ENCODE results near the gene LLGL2. TPM values are rescaled to one million over a fixed set of nuclear protein-coding genes. Genes with fewer than 3 reads are reported as not detected.

LLGL2 gene
- total RNA-seq, 1 donor from 2014 or later, result 44.9 TPM

DNA sequence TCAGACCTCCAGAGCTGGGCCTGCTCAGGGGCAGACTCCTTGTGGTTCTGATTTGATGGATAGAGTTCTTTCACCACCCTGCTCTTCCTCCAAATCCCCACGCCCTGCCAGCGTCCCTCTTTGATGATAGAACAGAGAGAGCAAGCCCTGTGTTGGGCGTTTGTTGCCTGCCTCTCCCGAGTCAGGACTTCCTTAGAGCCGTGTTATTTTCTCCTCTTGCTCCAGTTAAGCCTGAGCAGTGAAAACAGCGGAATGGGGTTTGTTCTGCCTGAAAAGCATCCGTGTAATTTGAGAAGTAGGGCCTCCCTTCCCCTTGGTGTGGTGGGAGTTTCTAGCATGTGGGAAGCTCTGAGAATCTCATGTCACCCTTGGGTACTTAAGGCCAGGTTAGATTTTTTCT is 47.0 kb upstream of the LLGL2 start:
- H3K27me3 ChIP-seq, result no peaks in the 10 kb centered on the region
- DNase-seq (ENCODE audit: extremely low spot score in 2 of 2), result no peak
- no peak overlapping the region for H3K27ac ChIP-seq
- H3K36me3 ChIP-seq, result no peaks in the 10 kb centered on the region
- no peak overlapping the region for H3K4me3 ChIP-seq
- TF ChIP-seq, protein P1, sequence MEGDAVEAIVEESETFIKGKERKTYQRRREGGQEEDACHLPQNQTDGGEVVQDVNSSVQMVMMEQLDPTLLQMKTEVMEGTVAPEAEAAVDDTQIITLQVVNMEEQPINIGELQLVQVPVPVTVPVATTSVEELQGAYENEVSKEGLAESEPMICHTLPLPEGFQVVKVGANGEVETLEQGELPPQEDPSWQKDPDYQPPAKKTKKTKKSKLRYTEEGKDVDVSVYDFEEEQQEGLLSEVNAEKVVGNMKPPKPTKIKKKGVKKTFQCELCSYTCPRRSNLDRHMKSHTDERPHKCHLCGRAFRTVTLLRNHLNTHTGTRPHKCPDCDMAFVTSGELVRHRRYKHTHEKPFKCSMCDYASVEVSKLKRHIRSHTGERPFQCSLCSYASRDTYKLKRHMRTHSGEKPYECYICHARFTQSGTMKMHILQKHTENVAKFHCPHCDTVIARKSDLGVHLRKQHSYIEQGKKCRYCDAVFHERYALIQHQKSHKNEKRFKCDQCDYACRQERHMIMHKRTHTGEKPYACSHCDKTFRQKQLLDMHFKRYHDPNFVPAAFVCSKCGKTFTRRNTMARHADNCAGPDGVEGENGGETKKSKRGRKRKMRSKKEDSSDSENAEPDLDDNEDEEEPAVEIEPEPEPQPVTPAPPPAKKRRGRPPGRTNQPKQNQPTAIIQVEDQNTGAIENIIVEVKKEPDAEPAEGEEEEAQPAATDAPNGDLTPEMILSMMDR (IDR thresholded peaks at IDR 0.05), result no peak
- TF ChIP-seq POLR2A (IDR thresholded peaks at IDR 0.05) (no peak), POLR2AphosphoS5 (IDR thresholded peaks at IDR 0.05; ENCODE audit: insufficient read depth in 1 of 2, low read depth in 1 of 2) (no peak)
- H3K9me3 ChIP-seq, result no peaks in the 10 kb centered on the region
- peaks cover 46% of the 10 kb centered on the region for H3K4me1 ChIP-seq
- intact Hi-C loops (cut with DNase I), result no loop called here

DNA sequence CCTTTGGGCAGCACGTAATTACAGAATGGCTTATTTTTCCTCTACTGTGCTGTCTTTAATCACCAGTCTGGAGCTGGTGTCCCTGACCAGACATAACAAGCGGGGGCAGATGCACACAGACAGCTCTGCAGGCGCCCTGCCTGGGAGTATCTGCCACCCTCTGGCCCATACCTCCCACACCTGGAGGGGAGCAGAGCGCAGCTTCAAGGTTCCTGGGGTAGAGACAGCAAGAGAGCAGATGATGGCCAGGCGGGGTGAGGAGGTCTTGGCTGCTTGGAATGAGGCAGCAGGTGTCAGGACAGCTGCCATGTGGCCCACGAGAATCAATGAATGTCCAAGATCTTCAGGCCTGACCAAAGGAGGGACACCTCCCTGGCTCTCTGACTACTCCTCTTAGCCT is 45.2 kb upstream of the LLGL2 start:
- TF ChIP-seq POLR2AphosphoS5 (IDR thresholded peaks at IDR 0.05; ENCODE audit: insufficient read depth in 1 of 2, low read depth in 1 of 2), result no peak
- TF ChIP-seq, protein P1 (IDR thresholded peaks at IDR 0.05), result no peak
- no peak for TF ChIP-seq POLR2A (IDR thresholded peaks at IDR 0.05)
- Histone ChIP-seq H3K4me3 (no peak overlapping the region), H3K9me3 (no peaks in the 10 kb centered on the region), H3K36me3 (no peaks in the 10 kb centered on the region), H3K27me3 (no peaks in the 10 kb centered on the region), H3K4me1 (peaks cover 37% of the 10 kb centered on the region), H3K27ac (no peak overlapping the region)
- intact Hi-C loops (cut with DNase I), result no loop called here
- no peak for DNase-seq (ENCODE audit: extremely low spot score in 2 of 2)

DNA sequence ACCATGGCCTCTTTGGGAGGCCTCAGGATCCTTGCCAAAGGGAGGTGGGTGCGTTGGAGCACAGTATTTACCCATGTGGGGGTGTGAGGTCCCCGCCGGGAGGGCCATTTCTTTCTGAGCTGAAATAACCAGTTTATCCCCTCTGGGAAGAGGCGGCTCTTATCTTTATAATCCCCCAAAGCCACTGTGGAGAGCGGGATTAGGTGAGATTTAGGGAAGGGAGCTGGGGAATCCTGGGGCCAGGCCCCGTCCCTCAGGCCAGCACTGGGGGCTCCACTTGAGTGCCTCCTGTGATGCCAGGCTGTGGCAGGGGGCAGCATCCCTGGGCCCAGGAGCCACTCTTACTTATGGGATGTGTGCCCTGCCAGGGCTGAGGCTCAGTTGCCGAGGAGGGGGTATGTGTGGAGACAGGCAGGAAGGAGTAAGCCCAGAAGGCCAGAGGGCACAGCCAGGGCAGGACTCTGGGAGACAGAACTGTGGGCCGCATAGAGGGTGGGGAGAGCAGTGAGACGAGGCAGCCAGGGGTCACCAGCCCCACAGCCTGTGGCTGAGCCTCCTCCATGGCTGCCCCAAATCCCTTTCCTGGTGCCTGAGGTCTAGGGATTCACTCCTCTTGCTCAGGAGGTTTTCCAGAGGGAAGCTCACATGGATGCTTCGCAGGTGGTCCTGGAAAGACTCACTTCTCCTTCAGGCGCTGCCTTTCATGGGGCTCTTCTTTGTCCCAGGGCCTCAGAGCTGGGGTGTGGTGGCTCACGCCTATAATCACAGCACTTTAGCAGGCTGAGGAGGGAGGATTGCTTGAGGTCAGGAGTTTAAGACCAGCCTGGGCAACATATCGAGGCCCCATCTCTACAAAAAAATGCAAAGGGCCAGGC is 44.1 kb upstream of the LLGL2 start:
- Histone ChIP-seq H3K9me3 (no peaks in the 10 kb centered on the region), H3K4me3 (no peak overlapping the region), H3K27me3 (no peaks in the 10 kb centered on the region), H3K4me1 (peaks cover 25% of the 10 kb centered on the region), H3K27ac (no peak overlapping the region), H3K36me3 (no peaks in the 10 kb centered on the region)
- TF ChIP-seq POLR2A (IDR thresholded peaks at IDR 0.05) (no peak), POLR2AphosphoS5 (IDR thresholded peaks at IDR 0.05; ENCODE audit: insufficient read depth in 1 of 2, low read depth in 1 of 2) (no peak)
- TF ChIP-seq, protein P1 (IDR thresholded peaks at IDR 0.05), result no peak
- intact Hi-C loops (cut with DNase I), result loop anchor here (2.0 kb wide), 1 partner anchor 33 kb away; the partner anchor contains the start of gene CASKIN2
- no peak for DNase-seq (ENCODE audit: extremely low spot score in 2 of 2)

DNA sequence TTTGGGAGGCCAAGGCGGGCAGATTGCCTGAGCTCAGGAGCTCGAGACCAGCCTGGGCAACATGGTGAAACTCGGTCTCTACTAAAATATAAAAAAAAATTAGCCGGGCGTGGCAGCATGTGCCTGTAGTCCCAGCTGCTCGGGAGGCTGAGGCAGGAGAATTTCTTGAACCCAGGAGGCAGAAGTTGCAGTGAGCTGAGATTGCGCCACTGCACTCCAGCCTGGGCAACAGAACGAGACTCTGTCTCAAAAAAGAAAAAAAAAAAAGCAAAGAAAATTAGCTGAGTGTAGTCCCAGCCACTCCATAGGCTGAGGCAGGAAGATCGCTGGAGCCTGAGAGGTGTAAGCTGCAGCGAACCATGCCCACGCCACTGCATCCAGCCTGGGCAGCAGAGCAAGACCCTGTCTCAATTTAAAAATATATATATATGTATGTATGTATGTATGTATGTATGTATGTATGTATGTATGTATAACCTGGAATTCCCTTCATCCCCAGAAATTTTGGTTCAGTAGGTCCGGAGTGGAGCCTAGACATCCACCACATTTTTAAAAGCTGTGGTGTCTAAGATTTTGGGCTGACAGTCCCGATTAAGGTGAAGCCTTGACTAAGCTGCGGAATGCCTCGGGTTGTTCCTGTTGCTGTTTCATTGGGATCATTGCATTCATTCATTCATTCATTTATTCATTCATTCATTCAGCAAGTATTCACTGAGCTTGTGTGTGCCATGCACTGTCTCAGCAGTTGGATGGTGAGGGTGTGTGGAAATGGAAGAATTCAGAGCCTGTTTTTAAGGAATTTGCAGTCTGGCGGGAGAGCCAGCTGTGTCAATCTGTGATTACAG is 43.2 kb upstream of the LLGL2 start:
- H3K27me3 ChIP-seq, result no peaks in the 10 kb centered on the region
- DNase-seq (ENCODE audit: extremely low spot score in 2 of 2), result no peak
- TF ChIP-seq, protein P1 (IDR thresholded peaks at IDR 0.05), result no peak
- TF ChIP-seq POLR2AphosphoS5 (IDR thresholded peaks at IDR 0.05; ENCODE audit: insufficient read depth in 1 of 2, low read depth in 1 of 2), result no peak
- no peak for TF ChIP-seq POLR2A (IDR thresholded peaks at IDR 0.05)
- no peak overlapping the region for H3K27ac ChIP-seq
- H3K9me3 ChIP-seq, result no peaks in the 10 kb centered on the region
- no peaks in the 10 kb centered on the region for H3K36me3 ChIP-seq
- H3K4me3 ChIP-seq, result no peak overlapping the region
- intact Hi-C loops (cut with DNase I), result loop anchor here (2.0 kb wide), 1 partner anchor 32 kb away; the partner anchor contains the start of gene CASKIN2
- H3K4me1 ChIP-seq, result peaks cover 16% of the 10 kb centered on the region

All from vagina (tissue), 2 donors.